ENCODE measurements around the gene ARHGEF17.

DNA sequence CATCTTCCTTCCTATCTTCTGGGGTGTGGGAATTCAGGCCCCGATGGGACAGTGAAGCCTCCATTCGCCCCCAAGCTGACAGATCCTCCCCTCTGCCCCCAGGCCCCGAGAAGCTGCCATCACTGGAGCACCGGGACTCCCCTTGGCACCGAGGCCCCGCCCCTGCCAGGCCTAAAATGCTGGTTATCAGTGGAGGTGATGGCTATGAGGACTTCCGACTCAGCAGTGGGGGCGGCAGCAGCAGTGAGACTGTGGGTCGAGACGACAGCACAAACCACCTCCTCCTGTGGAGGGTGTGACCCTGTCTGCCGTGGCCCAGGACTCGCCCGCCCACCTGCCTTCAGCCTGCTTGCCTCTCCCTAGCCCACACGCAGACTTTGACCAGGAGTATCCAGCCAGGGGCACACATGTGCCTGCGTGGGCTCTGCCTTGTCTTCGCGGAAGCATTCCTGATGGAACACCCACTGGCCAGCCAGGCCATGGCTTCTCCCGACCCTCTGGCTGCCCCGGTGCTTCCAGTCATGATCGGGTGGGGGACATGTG lies 59.5 kb downstream of the ARHGEF17 start:
- TF ChIP-seq ZFP3 (CRISPR knock-in tag; IDR thresholded peaks at IDR 0.05) (no peak), ZNF70 (CRISPR knock-in tag; IDR thresholded peaks at IDR 0.05) (no peak), RARB (CRISPR knock-in tag; IDR thresholded peaks at IDR 0.05) (no peak), CSDC2 (CRISPR knock-in tag; IDR thresholded peaks at IDR 0.05) (no peak), OSR1 (CRISPR knock-in tag; IDR thresholded peaks at IDR 0.05) (no peak), GLIS3 (CRISPR knock-in tag; IDR thresholded peaks at IDR 0.05) (no peak), ZFP30 (CRISPR knock-in tag; IDR thresholded peaks at IDR 0.05) (no peak), ZNF8 (CRISPR knock-in tag; IDR thresholded peaks at IDR 0.05) (no peak), ZNF565 (CRISPR knock-in tag; conservative IDR thresholded peaks at IDR 0.05; ENCODE audit: low read depth) (no peak)
- TF ChIP-seq, protein P1, sequence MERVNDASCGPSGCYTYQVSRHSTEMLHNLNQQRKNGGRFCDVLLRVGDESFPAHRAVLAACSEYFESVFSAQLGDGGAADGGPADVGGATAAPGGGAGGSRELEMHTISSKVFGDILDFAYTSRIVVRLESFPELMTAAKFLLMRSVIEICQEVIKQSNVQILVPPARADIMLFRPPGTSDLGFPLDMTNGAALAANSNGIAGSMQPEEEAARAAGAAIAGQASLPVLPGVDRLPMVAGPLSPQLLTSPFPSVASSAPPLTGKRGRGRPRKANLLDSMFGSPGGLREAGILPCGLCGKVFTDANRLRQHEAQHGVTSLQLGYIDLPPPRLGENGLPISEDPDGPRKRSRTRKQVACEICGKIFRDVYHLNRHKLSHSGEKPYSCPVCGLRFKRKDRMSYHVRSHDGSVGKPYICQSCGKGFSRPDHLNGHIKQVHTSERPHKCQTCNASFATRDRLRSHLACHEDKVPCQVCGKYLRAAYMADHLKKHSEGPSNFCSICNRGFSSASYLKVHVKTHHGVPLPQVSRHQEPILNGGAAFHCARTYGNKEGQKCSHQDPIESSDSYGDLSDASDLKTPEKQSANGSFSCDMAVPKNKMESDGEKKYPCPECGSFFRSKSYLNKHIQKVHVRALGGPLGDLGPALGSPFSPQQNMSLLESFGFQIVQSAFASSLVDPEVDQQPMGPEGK (CRISPR knock-in tag; IDR thresholded peaks at IDR 0.05; ENCODE audit: borderline replicate concordance): no peak

Data from SK-N-SH treated with all-trans-retinoic acid at 6 μM for 48 hours (cell line).